Adrenal gland (tissue), 12 donors: ENCODE data around the gene GPRC5B. TPM values are rescaled to one million over a fixed set of nuclear protein-coding genes. Genes with fewer than 3 reads are reported as not detected.

Experiments
- DNase-seq, 7 donors: peaks; one replicate each; pipeline ENCODE4 v3.0.0-alpha.2; 2019 to 2020
- H3K27ac ChIP-seq, 5 donors: fragments of 200-600 bp; sonication (generic) in 4 of 5; 1 replicate in 3 of 5; 2 replicates in 2 of 5; pipeline versions ENCODE4 v1.5.1 to v1.8.0; 2016 to 2020; ENCODE audit warnings: mild to moderate bottlenecking in 1 of 5
- H3K27me3 ChIP-seq: fragments of 200-600 bp; 2 replicates; pipeline ENCODE4 v1.8.0; 2021
- H3K36me3 ChIP-seq, 2 donors: fragments of 200-600 bp; replicated peaks in 1 of 2; 1 replicate in 1 of 2; 2 replicates in 1 of 2; pipeline versions ENCODE4 v1.5.1 to v1.8.0; 2018 to 2022
- H3K4me1 ChIP-seq, 2 donors: fragments of 200-600 bp; replicated peaks in 1 of 2; 1 replicate in 1 of 2; 2 replicates in 1 of 2; pipeline versions ENCODE4 v1.5.1 to v1.8.0; 2018 to 2021
- H3K4me3 ChIP-seq, 4 donors: fragments of 200-600 bp; sonication (generic) in 3 of 4; one replicate each; pipeline ENCODE4 v1.5.1; 2016 to 2018
- H3K9me3 ChIP-seq, 3 donors: fragments of 200-600 bp; sonication (generic) in 1 of 3; replicated peaks in 1 of 3; 1 replicate in 2 of 3; 2 replicates in 1 of 3; pipeline versions ENCODE4 v1.5.1 to v1.8.0; 2016 to 2021
- CTCF ChIP-seq, 6 experiments: fragments of 450-650 bp in 4 of 6; fragments of 200-600 bp in 2 of 6; sonication (generic) in 1 of 6; IDR thresholded peaks; 1 replicate in 5 of 6; 2 replicates in 1 of 6; pipeline versions ENCODE4 v1.5.1 to v1.8.0; 2016 to 2021; ENCODE audit warnings: antibody characterized with exemption in 6 of 6, mild to moderate bottlenecking in 2 of 6, moderate library complexity in 1 of 6
- POLR2A ChIP-seq, 2 donors: fragments of 450-650 bp; IDR thresholded peaks; one replicate each; pipeline ENCODE4 v1.6.1; 2017; ENCODE audit warnings: antibody characterized with exemption in 2 of 2, mild to moderate bottlenecking in 2 of 2, moderate library complexity in 1 of 2
- WGBS, 4 donors: extraction: QIAGEN DNeasy Blood & Tissue Kit in 2 of 4; methylation state at CpG; one replicate each; pipeline versions ENCODE4 v1.1.5 to v1.1.7; 2013 to 2017; 5-methylcytosine and 5-hydroxymethylcytosine counted together
- intact Hi-C, 2 donors: fragments of 100-400 bp; cut with DNase I; formaldehyde crosslinking; loops; one replicate each; pipeline versions ENCODE4 v1.14.1 to v1.15.0; 2022 to 2023
- polyA plus RNA-seq, 3 donors: library from polyadenylated mRNA; stranded (reverse); fragments of 200-250 nt in 2 of 3; fragments of 350-450 nt in 1 of 3; fragmentation: Illumina TruSeq in 1 of 3; extraction: RNeasy Lipid Tissue Mini Kit (QIAGEN cat#74804) in 1 of 3; gene quantifications; one replicate each; pipeline ENCODE4 v1.2.3, GENCODE V29; 2013 to 2014
- total RNA-seq, 9 donors: library from RNA; depleted of rRNA in 4 of 9; stranded (reverse); fragments of >200 nt in 4 of 9; fragments of 120-200 nt in 1 of 9; fragmentation: NEBNext Ultra II Directional in 1 of 9; extraction: Animal tissue kit (Norgen Biotek cat#: 25700) in 1 of 9; gene quantifications; one replicate each; pipeline versions ENCODE4 v1.1.0 to v1.2.4, GENCODE V29; 2013 to 2023
- donor health status: healthy with polysubstance abuse.
- donor health status: Bipolar disorder and iron deficiency.
- donor health status: DM: yes; HTN: yes; CAD: no.
- donor health status: DM: no; HTN: no; CAD: no.
- donor health status: DM: no; HTN: no; CAD: no.
- donor health status: DM: yes; HTN: yes; CAD: no.

The GPRC5B gene
- total and polyA plus RNA-seq, 12 donors: 7.9 to 26.4 (median 22.0) TPM

- no peak for DNase-seq
- Histone ChIP-seq H3K4me1 (peaks cover 0 to 2% of the 10 kb centered on the region in 2 donors), H3K27me3 (no peaks in the 10 kb centered on the region), H3K4me3 (no peak overlapping the region), H3K27ac (no peak overlapping the region), H3K36me3 (no peaks in the 10 kb centered on the region), H3K9me3 (no peaks in the 10 kb centered on the region)
- intact Hi-C loops: no loop called here
- WGBS, 4 donors: 91 to 96% (median 95%) methylated on average over 3 of the region's 3 CpGs
- TF ChIP-seq CTCF (IDR thresholded peaks at IDR 0.05): no peak
- TF ChIP-seq POLR2A (IDR thresholded peaks at IDR 0.05): no peak
Measured at GRCh38 chr16:19890901-19891300, 6.3 kb upstream of the GPRC5B start.

GRCh38 chr16:19888834-19889233 is 4.2 kb upstream of the GPRC5B start:
- peaks cover 5 to 11% of the 10 kb centered on the region in 2 donors for H3K4me1 ChIP-seq
- H3K36me3 ChIP-seq: no peaks in the 10 kb centered on the region
- intact Hi-C loops: loop anchor here (5.0 kb wide), 1 partner anchor 287 kb away; no protein-coding TSS in a partner anchor
- no peaks in the 10 kb centered on the region for H3K27me3 ChIP-seq
- no peak overlapping the region for H3K27ac ChIP-seq
- TF ChIP-seq CTCF (IDR thresholded peaks at IDR 0.05) (no peak), POLR2A (IDR thresholded peaks at IDR 0.05) (no peak)
- no peaks in the 10 kb centered on the region for H3K9me3 ChIP-seq
- whole genome bisulfite sequencing, 4 donors: 62 to 76% (median 67%) methylated on average over 2 to 3 of the region's 3 CpGs
- no peak for DNase-seq
- no peak overlapping the region for H3K4me3 ChIP-seq

GRCh38 chr16:19886073-19886941 is 1.7 kb upstream of the GPRC5B start:
- 4 to 6% (median 5%) methylated on average over 18 to 20 of the region's 20 CpGs for WGBS, 4 donors
- Histone ChIP-seq H3K36me3 (no peaks in the 10 kb centered on the region), H3K27ac (no peak overlapping the region), H3K27me3 (no peaks in the 10 kb centered on the region), H3K4me1 (peaks cover 5 to 19% of the 10 kb centered on the region in 2 donors), H3K4me3 (peak overlapping the region in 1 of 4 donors; percentile 89), H3K9me3 (no peaks in the 10 kb centered on the region)
- peak; percentile 70 to 92 (median 79) for DNase-seq
- peak; percentile 99 to 100 (median 100) for TF ChIP-seq CTCF (IDR thresholded peaks at IDR 0.05)
- peak in 1 of 2 donors; percentile 32 for TF ChIP-seq POLR2A (IDR thresholded peaks at IDR 0.05)
- intact Hi-C loops: loop anchor here (5.0 kb wide), 1 partner anchor 284 kb away; no protein-coding TSS in a partner anchor

GRCh38 chr16:19885451-19886072 is 914 bp upstream of the GPRC5B start:
- no peak overlapping the region for H3K27ac ChIP-seq
- peaks cover 5 to 19% of the 10 kb centered on the region in 2 donors for H3K4me1 ChIP-seq
- H3K9me3 ChIP-seq: no peaks in the 10 kb centered on the region
- 14 to 25% (median 18%) methylated on average over 14 to 41 of the region's 41 CpGs for WGBS, 4 donors
- DNase-seq: peak in 5 of 7 donors; percentile 26 to 31 (median 30)
- intact Hi-C loops: loop anchor here (5.0 kb wide), 1 partner anchor 283 kb away; no protein-coding TSS in a partner anchor
- TF ChIP-seq CTCF (IDR thresholded peaks at IDR 0.05) (no peak), POLR2A (IDR thresholded peaks at IDR 0.05) (no peak)
- H3K4me3 ChIP-seq: peak overlapping the region in 1 of 4 donors; percentile 89
- no peaks in the 10 kb centered on the region for H3K27me3 ChIP-seq
- no peaks in the 10 kb centered on the region for H3K36me3 ChIP-seq
